Non-pigmented ciliary epithelial cell (primary cell): ENCODE measurements around the gene RGPD5.
"Not testable (repeated sequence)": the region's sequence is repeated elsewhere in the genome, so short reads cannot be mapped to it uniquely, and the experiment has no call there.

Source experiments
- DNase-seq: peaks from one replicate; pipeline ENCODE4 v3.0.0-alpha.2; 2010; ENCODE audit warnings: low read depth

The RGPD5 gene

GRCh38 chr2:109893736-109894135, 99.6 kb downstream of the RGPD5 start:
- DNase-seq = not testable (repeated sequence)

GRCh38 chr2:109894141-109894540, 100.0 kb downstream of the RGPD5 start:
- DNase-seq = not testable (repeated sequence)

- DNase-seq = not testable (repeated sequence)
Observed at GRCh38 chr2:109895090-109895869, 101.2 kb downstream of the RGPD5 start.

GRCh38 chr2:109896212-109896611, 102.1 kb downstream of the RGPD5 start:
- DNase-seq = not testable (repeated sequence)

GRCh38 chr2:109897769-109898461, 103.8 kb downstream of the RGPD5 start:
- not testable (repeated sequence) for DNase-seq

- not testable (repeated sequence) for DNase-seq
Observed at GRCh38 chr2:109898462-109899336, 104.6 kb downstream of the RGPD5 start, which contains the start of gene LIMS3. LIMS3 (plus strand) TSS chr2:109898688; CDS start chr2:109898729, 41 bp downstream.

- DNase-seq = not testable (repeated sequence)
Observed at GRCh38 chr2:109905796-109906195, 111.7 kb downstream of the RGPD5 start.
